Measurements from ENCODE around the gene UGT2A3.

Gene UGT2A3

GRCh38 chr4:68917016-68917415 lies 34.6 kb downstream of the UGT2A3 start:
- H3K4me3 ChIP-seq (ENCODE audit: control insufficient read depth, low read depth, low read length): no peak overlapping the region
- no peak for DNase-seq (ENCODE audit: low read depth)
- no peak for TF ChIP-seq CTCF (conservative IDR thresholded peaks at IDR 0.05; ENCODE audit: control insufficient read depth, insufficient read depth, low read depth, low read length)

- H3K4me3 ChIP-seq (ENCODE audit: control insufficient read depth, low read depth, low read length): no peak overlapping the region
- no peak for TF ChIP-seq CTCF (conservative IDR thresholded peaks at IDR 0.05; ENCODE audit: control insufficient read depth, insufficient read depth, low read depth, low read length)
- DNase-seq (ENCODE audit: low read depth): no peak
These were observed 38.8 kb downstream of the UGT2A3 start for GRCh38 chr4:68912807-68913206.

- TF ChIP-seq CTCF (conservative IDR thresholded peaks at IDR 0.05; ENCODE audit: control insufficient read depth, insufficient read depth, low read depth, low read length): no peak
- no peak overlapping the region for H3K4me3 ChIP-seq (ENCODE audit: control insufficient read depth, low read depth, low read length)
- DNase-seq (ENCODE audit: low read depth): no peak
These were observed 42.2 kb downstream of the UGT2A3 start for GRCh38 chr4:68909385-68909784.

GRCh38 chr4:68907788-68908700 lies 43.6 kb downstream of the UGT2A3 start:
- H3K4me3 ChIP-seq (ENCODE audit: control insufficient read depth, low read depth, low read length): no peak overlapping the region
- no peak for DNase-seq (ENCODE audit: low read depth)
- no peak for TF ChIP-seq CTCF (conservative IDR thresholded peaks at IDR 0.05; ENCODE audit: control insufficient read depth, insufficient read depth, low read depth, low read length)

GRCh38 chr4:68907245-68907644 lies 44.4 kb downstream of the UGT2A3 start:
- no peak for TF ChIP-seq CTCF (conservative IDR thresholded peaks at IDR 0.05; ENCODE audit: control insufficient read depth, insufficient read depth, low read depth, low read length)
- DNase-seq (ENCODE audit: low read depth): no peak
- no peak overlapping the region for H3K4me3 ChIP-seq (ENCODE audit: control insufficient read depth, low read depth, low read length)

GRCh38 chr4:68906780-68907137 lies 44.8 kb downstream of the UGT2A3 start:
- DNase-seq (ENCODE audit: low read depth): no peak
- TF ChIP-seq CTCF (conservative IDR thresholded peaks at IDR 0.05; ENCODE audit: control insufficient read depth, insufficient read depth, low read depth, low read length): no peak
- no peak overlapping the region for H3K4me3 ChIP-seq (ENCODE audit: control insufficient read depth, low read depth, low read length)

Data from fibroblast of mammary gland (primary cell).